ENCODE data around the gene UBALD2. TPM values are rescaled to one million over a fixed set of nuclear protein-coding genes. Genes with fewer than 3 reads are reported as not detected.

UBALD2 gene
- total RNA-seq, 2 donors from 2014 or later, result 173 to 187 TPM

DNA sequence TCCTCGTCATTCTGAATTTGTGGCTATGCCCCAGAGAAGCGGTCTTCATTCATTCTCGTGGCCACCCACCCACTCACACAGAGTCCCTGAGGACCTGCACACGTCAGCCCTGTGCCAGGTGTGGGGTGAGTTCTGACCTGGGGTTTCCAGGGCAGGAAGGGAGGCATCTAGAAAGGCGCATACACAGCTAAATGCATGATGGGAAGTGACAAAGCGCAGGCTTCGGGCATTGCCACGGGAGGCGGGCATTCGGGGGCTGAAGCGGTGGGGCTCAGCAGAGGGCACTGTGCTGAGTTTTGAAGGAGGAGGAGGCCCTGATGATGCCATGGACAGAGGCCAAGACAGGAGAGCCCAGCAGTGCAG is 10.9 kb downstream of the UBALD2 start:
- Mint-ChIP-seq H3K4me3 (no peak overlapping the region), H3K27me3 (no peaks in the 10 kb centered on the region), H3K27ac (peak overlapping the region; percentile 68), H3K36me3 (ENCODE audit: low read depth) (peaks cover 20% of the 10 kb centered on the region), H3K4me1 (no peaks in the 10 kb centered on the region), H3K9me3 (no peaks in the 10 kb centered on the region)
- no peak for ATAC-seq (replicated peaks)

GRCh38 chr17:76276461-76277299 is 11.5 kb downstream of the UBALD2 start:
- Mint-ChIP-seq H3K36me3 (ENCODE audit: low read depth) (peaks cover 14% of the 10 kb centered on the region), H3K4me3 (no peak overlapping the region), H3K27ac (peak overlapping the region; percentile 68), H3K27me3 (no peaks in the 10 kb centered on the region), H3K4me1 (no peaks in the 10 kb centered on the region), H3K9me3 (no peaks in the 10 kb centered on the region)
- ATAC-seq (replicated peaks), result no peak

- Mint-ChIP-seq H3K4me3 (no peak overlapping the region), H3K27ac (peak overlapping the region; percentile 68), H3K36me3 (ENCODE audit: low read depth) (peaks cover 5% of the 10 kb centered on the region), H3K9me3 (no peaks in the 10 kb centered on the region), H3K27me3 (no peaks in the 10 kb centered on the region), H3K4me1 (no peaks in the 10 kb centered on the region)
- ATAC-seq (replicated peaks), result no peak
Measured at GRCh38 chr17:76277300-76278267, 12.4 kb downstream of the UBALD2 start.

GRCh38 chr17:76278268-76278908 is 13.2 kb downstream of the UBALD2 start:
- no peaks in the 10 kb centered on the region for H3K4me1 Mint-ChIP-seq
- no peak overlapping the region for H3K27ac Mint-ChIP-seq
- ATAC-seq (replicated peaks), result no peak
- no peak overlapping the region for H3K4me3 Mint-ChIP-seq
- no peaks in the 10 kb centered on the region for H3K36me3 Mint-ChIP-seq (ENCODE audit: low read depth)
- no peaks in the 10 kb centered on the region for H3K9me3 Mint-ChIP-seq
- no peaks in the 10 kb centered on the region for H3K27me3 Mint-ChIP-seq

GRCh38 chr17:76278952-76279741 is 14.0 kb downstream of the UBALD2 start:
- H3K27me3 Mint-ChIP-seq, result no peaks in the 10 kb centered on the region
- H3K27ac Mint-ChIP-seq, result no peak overlapping the region
- H3K36me3 Mint-ChIP-seq (ENCODE audit: low read depth), result no peaks in the 10 kb centered on the region
- H3K4me1 Mint-ChIP-seq, result no peaks in the 10 kb centered on the region
- no peak overlapping the region for H3K4me3 Mint-ChIP-seq
- no peaks in the 10 kb centered on the region for H3K9me3 Mint-ChIP-seq
- ATAC-seq (replicated peaks), result peak; percentile 92

DNA sequence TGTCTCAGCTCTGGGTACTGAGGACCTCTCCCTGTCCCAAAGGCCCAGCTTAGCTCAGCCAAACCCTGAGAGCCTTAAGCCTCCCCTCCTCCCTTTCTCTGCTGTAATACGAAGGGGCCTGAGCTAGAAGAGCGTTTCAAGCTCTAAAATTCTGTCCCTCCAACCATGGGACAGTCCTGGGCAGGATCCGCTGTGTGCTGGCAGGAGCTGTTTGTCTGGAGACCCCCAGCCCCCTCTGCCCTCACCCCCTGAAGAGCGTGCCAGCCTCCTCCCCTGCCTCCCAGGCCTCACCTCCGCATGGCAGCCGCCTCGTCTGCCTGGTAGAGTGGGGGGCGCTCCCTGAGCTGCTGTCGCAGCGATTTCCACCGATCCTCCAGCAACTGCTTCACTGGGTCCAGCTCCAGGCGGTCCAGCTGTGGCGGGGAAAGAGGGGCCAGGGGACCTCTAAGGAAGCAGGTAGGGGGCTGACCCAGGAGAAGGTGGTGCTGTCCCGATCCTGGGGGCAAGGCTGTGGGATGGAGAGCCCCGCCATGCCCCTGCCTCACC is 14.7 kb downstream of the UBALD2 start:
- ATAC-seq (replicated peaks), result no peak
- no peak overlapping the region for H3K4me3 Mint-ChIP-seq
- no peaks in the 10 kb centered on the region for H3K4me1 Mint-ChIP-seq
- H3K36me3 Mint-ChIP-seq (ENCODE audit: low read depth), result no peaks in the 10 kb centered on the region
- H3K9me3 Mint-ChIP-seq, result no peaks in the 10 kb centered on the region
- no peak overlapping the region for H3K27ac Mint-ChIP-seq
- no peaks in the 10 kb centered on the region for H3K27me3 Mint-ChIP-seq

- no peak overlapping the region for H3K4me3 Mint-ChIP-seq
- H3K4me1 Mint-ChIP-seq, result no peaks in the 10 kb centered on the region
- H3K27ac Mint-ChIP-seq, result no peak overlapping the region
- no peaks in the 10 kb centered on the region for H3K9me3 Mint-ChIP-seq
- no peaks in the 10 kb centered on the region for H3K27me3 Mint-ChIP-seq
- ATAC-seq (replicated peaks), result no peak
- no peaks in the 10 kb centered on the region for H3K36me3 Mint-ChIP-seq (ENCODE audit: low read depth)
Measured at GRCh38 chr17:76280650-76281049, 15.5 kb downstream of the UBALD2 start.

GRCh38 chr17:76281573-76282371 is 16.6 kb downstream of the UBALD2 start:
- Mint-ChIP-seq H3K9me3 (no peaks in the 10 kb centered on the region), H3K36me3 (ENCODE audit: low read depth) (no peaks in the 10 kb centered on the region), H3K4me1 (no peaks in the 10 kb centered on the region), H3K4me3 (no peak overlapping the region), H3K27me3 (no peaks in the 10 kb centered on the region), H3K27ac (no peak overlapping the region)
- no peak for ATAC-seq (replicated peaks)

- no peaks in the 10 kb centered on the region for H3K4me1 Mint-ChIP-seq
- H3K36me3 Mint-ChIP-seq (ENCODE audit: low read depth), result no peaks in the 10 kb centered on the region
- H3K27me3 Mint-ChIP-seq, result no peaks in the 10 kb centered on the region
- no peak overlapping the region for H3K4me3 Mint-ChIP-seq
- no peak for ATAC-seq (replicated peaks)
- H3K9me3 Mint-ChIP-seq, result no peaks in the 10 kb centered on the region
- no peak overlapping the region for H3K27ac Mint-ChIP-seq
Measured at GRCh38 chr17:76292567-76292966, 27.4 kb downstream of the UBALD2 start.

DNA sequence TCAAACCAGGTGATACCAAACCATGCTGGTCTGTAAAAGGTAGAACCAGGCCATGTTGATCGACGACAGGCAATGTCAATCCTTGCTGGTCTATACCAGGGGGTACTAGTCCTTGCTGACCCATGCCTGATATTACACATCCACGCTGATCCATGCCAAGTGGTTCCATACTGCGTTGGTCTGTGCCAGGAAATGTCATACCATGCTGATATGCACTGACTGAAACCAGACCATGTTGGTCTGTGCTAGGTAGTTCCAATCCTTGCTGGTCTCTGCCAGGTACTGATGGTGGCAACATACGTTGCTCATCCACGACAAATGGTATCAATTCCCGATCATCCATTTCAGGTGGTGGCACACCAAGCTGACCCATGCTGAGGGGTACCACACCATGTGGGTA is 28.0 kb downstream of the UBALD2 start:
- Mint-ChIP-seq H3K9me3 (no peaks in the 10 kb centered on the region), H3K4me1 (no peaks in the 10 kb centered on the region), H3K27ac (no peak overlapping the region), H3K27me3 (no peaks in the 10 kb centered on the region), H3K36me3 (ENCODE audit: low read depth) (no peaks in the 10 kb centered on the region), H3K4me3 (no peak overlapping the region)
- ATAC-seq (replicated peaks), result no peak

GRCh38 chr17:76296186-76296585 is 31.0 kb downstream of the UBALD2 start:
- Mint-ChIP-seq H3K36me3 (ENCODE audit: low read depth) (no peaks in the 10 kb centered on the region), H3K4me3 (no peak overlapping the region), H3K27me3 (no peaks in the 10 kb centered on the region), H3K4me1 (no peaks in the 10 kb centered on the region), H3K9me3 (no peaks in the 10 kb centered on the region), H3K27ac (no peak overlapping the region)
- ATAC-seq (replicated peaks), result no peak

- Mint-ChIP-seq H3K9me3 (no peaks in the 10 kb centered on the region), H3K4me1 (no peaks in the 10 kb centered on the region), H3K27ac (no peak overlapping the region), H3K27me3 (no peaks in the 10 kb centered on the region), H3K36me3 (ENCODE audit: low read depth) (no peaks in the 10 kb centered on the region), H3K4me3 (no peak overlapping the region)
- ATAC-seq (replicated peaks), result no peak
Measured at GRCh38 chr17:76296889-76297288, 31.7 kb downstream of the UBALD2 start.

- no peaks in the 10 kb centered on the region for H3K4me1 Mint-ChIP-seq
- no peaks in the 10 kb centered on the region for H3K27me3 Mint-ChIP-seq
- H3K36me3 Mint-ChIP-seq (ENCODE audit: low read depth), result no peaks in the 10 kb centered on the region
- H3K9me3 Mint-ChIP-seq, result no peaks in the 10 kb centered on the region
- ATAC-seq (replicated peaks), result no peak
- no peak overlapping the region for H3K4me3 Mint-ChIP-seq
- H3K27ac Mint-ChIP-seq, result no peak overlapping the region
Measured at GRCh38 chr17:76297436-76297835, 32.3 kb downstream of the UBALD2 start.
